Uterus (tissue), 2 donors: ENCODE measurements around the gene AUP1.

Experiments
- POLR2A ChIP-seq, 2 donors: fragments of 450-650 bp; IDR thresholded peaks; one replicate each; pipeline ENCODE4 v1.6.1; 2016; ENCODE audit warnings: antibody characterized with exemption in 2 of 2, mild to moderate bottlenecking in 1 of 2, moderate library complexity in 1 of 2
- TF ChIP-seq, protein P1 (sequence below), 4 experiments: fragments of 200-600 bp in 2 of 4; fragments of 450-650 bp in 2 of 4; sonication (generic) in 2 of 4; IDR thresholded peaks; one replicate each; pipeline ENCODE4 v1.5.1; 2016 to 2019; ENCODE audit warnings: antibody characterized with exemption in 4 of 4, mild to moderate bottlenecking in 2 of 4, moderate library complexity in 1 of 4

GRCh38 chr2:74562126-74562775 lies 32.7 kb upstream of the AUP1 start:
- TF ChIP-seq, protein P1, sequence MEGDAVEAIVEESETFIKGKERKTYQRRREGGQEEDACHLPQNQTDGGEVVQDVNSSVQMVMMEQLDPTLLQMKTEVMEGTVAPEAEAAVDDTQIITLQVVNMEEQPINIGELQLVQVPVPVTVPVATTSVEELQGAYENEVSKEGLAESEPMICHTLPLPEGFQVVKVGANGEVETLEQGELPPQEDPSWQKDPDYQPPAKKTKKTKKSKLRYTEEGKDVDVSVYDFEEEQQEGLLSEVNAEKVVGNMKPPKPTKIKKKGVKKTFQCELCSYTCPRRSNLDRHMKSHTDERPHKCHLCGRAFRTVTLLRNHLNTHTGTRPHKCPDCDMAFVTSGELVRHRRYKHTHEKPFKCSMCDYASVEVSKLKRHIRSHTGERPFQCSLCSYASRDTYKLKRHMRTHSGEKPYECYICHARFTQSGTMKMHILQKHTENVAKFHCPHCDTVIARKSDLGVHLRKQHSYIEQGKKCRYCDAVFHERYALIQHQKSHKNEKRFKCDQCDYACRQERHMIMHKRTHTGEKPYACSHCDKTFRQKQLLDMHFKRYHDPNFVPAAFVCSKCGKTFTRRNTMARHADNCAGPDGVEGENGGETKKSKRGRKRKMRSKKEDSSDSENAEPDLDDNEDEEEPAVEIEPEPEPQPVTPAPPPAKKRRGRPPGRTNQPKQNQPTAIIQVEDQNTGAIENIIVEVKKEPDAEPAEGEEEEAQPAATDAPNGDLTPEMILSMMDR (IDR thresholded peaks at IDR 0.05), result no peak
- TF ChIP-seq POLR2A (IDR thresholded peaks at IDR 0.05), result no peak
